Stimulated activated CD4-positive, alpha-beta T cell treated with anti-CD3 and anti-CD28 coated beads, TNF-alpha, amount 100 ng/mL, for 24 hours (primary cell): Measurements from ENCODE around the gene RUFY3.
"Not testable (repeated sequence)": the region's sequence is repeated elsewhere in the genome, so short reads cannot be mapped to it uniquely, and the experiment has no call there.

Source experiments
- DNase-seq, 3 experiments: peaks; one replicate each; pipeline ENCODE4 v3.0.0-alpha.2; 2020; ENCODE audit warnings: low read depth in 3 of 3

The RUFY3 gene

GRCh38 chr4:70783096-70783495 lies 61.3 kb downstream of the RUFY3 start:
- no peak for DNase-seq

DNA sequence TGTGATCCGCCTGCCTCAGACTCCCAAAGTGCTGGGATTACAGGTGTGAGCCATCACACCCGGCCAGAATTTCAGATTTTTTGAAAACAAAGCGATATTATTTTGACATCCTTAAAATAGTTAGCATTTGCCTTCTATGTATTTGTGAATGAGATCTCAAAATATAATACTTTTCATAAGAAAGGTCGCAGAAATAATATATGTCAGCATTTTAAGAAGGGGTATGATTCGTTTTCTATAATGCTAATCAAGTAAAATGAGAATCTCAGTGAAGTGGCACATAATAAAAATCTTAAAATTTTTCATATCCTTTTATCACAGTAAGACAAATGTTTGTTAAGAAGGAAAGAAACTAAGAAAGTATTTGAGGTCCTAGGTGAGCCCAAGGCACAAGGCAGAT lies 65.7 kb downstream of the RUFY3 start:
- no peak for DNase-seq

- DNase-seq: no peak
These were observed 67.0 kb downstream of the RUFY3 start for GRCh38 chr4:70788733-70789132.

- DNase-seq: no peak
These were observed 71.9 kb downstream of the RUFY3 start for GRCh38 chr4:70793626-70794025.

DNA sequence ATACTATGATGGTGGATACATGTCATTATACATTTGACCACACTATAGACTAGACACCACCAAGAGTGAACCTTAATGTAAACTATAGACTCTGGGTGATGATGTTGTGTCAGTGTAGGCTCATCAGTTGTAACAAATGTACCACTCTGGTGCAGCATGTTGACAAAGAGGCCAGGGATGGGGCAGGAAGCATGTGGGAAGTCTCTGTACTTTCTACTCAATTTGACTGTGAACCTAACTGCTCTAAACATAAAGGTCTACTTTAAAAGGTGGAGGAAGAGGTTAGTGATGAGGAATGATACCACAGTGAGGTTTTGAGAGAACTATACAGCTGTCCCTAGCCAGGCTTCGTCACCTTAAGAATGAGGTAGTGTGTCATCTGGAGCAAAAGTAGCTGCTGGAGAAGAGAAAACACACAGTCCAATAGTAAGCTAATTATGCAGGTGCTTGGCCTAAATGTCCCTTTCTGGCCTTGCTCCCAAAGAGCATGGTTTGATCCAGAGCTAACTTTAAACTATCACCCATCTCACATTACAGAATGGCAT lies 79.6 kb downstream of the RUFY3 start:
- DNase-seq: no peak

- DNase-seq: no peak
These were observed 81.3 kb downstream of the RUFY3 start for GRCh38 chr4:70802928-70803580.

DNA sequence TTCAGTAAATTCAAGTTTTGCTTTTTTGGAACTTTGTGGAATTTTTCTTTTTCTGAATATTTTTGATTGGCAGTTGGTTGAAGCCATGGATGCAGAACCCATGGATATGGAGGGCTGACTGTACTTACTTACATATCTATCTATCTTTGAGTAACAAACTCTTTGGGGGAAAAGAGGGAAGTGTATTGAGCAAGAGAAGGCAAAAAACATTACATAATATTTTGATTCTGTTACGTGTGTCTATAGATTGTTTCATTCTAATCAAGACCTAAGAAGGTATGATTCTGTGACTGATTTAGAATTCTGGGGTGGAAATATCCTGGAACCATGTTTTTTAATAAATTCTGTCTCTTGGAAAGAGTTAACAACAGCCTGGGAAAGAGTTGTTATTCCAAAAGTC lies 86.4 kb downstream of the RUFY3 start:
- DNase-seq: no peak

- DNase-seq: no peak
These were observed 93.6 kb downstream of the RUFY3 start for GRCh38 chr4:70815370-70815769.

- no peak for DNase-seq
These were observed 95.1 kb downstream of the RUFY3 start for GRCh38 chr4:70816894-70817293.

DNA sequence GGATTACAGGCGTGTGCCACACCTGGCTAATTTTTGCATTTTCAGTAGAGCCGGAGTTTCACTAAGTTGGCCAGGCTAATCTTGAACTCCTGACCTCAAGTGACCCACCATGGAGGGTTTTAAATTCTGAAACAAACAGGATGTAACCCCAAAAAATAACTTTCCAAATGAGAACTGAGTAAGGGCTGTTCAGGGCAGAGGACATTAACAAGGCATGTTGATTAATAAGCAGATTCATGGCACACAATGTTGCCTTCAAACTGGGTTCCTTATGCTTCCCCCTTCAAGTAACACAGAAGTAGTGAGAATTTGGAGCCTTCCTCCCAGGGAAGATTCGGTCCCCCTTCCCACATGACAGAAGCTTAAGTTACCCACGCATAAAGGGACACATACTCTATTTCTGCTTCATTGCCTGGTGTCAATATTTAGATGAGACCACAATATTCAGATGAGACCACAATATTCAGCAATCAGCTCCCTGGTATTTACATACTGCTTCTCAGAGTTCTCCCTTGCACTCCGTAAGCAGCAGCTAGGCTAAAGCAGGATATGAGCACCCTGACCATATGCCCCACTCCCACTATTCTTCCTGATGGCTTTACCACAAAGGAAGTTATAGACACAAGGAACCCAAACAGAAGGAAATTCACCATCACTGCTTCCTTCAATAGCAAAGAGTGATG lies 96.5 kb downstream of the RUFY3 start:
- no peak for DNase-seq

GRCh38 chr4:70818921-70819320 lies 97.2 kb downstream of the RUFY3 start:
- no peak for DNase-seq

DNA sequence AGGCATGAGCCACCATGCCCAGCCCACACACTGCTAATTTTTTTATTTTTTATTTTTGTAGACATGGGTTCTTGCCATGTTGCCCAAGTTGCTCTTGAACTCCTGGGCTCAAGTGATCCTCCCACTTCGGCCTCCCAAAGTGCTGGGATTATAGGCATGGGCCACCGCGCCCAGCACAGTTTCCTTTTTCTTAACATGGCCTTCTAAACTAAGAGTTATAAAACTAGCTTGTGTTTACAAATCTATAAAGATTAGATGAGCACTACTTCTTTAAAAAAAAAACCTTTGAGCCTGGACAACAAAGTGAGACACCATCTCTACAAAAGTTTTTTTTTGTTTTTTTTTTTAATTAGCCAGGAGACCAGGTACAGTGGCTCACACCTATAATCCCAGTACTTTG lies 107.3 kb downstream of the RUFY3 start:
- no peak for DNase-seq

DNA sequence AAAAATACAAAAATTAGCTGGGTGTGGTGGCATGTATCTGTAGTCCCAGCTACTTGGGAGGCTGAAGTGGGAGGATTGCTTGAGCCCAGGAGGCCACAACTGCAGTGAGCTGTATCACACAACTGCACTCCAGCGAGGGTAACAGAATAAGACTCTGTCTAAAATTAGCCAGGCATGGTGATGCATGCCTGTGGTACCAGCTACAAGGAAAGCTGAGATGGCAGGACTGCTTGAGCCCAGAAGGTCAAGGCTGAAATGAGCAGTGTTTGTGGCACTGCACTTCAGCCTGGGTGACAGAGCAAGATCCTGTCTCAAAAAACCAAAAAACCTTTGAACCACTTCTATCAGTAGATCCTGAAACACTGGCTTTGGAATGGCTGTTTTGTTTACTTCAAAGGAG lies 107.7 kb downstream of the RUFY3 start:
- no peak for DNase-seq

DNA sequence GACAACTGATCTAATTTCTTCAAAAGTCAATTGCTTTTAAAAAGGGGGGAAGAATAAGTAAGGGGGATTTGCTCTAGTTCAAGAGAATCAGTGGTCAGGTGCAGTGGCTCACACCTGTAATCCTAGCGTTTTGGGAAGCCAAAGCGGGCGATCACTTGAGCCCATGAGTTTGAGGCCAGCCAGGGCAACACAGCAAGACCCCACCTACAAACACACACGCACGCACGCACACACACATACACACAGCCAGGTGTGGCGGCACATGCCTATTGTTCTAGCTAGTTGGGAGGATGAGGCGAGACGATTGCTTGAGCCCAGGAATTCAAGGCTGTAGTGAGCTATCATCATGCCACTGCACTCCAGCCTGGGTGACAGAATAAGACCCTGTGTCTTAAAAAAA lies 108.3 kb downstream of the RUFY3 start:
- DNase-seq: no peak

DNA sequence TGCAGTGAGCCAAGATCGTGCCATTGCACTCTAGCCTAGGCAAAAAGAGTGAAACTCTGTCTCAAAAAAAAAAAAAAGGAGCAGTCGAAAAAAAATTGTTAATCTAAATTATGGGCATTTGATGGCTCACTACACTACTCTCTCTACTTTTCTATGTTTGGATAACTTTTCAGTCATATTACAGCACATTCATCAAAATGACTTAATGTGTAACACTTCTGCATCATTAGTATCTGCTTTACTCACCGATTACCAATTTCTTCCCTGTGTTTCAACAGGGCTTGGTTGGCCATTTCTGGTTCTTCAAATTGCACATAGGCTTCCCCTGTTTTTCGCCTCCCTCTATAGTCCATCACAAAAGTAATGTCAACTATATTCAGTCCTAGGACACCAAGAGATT lies 109.5 kb downstream of the RUFY3 start:
- DNase-seq: no peak

- DNase-seq: no peak
These were observed 111.9 kb downstream of the RUFY3 start for GRCh38 chr4:70833675-70834074.

- DNase-seq: no peak
These were observed 114.3 kb downstream of the RUFY3 start for GRCh38 chr4:70836081-70836480.

- DNase-seq: no peak
These were observed 116.4 kb downstream of the RUFY3 start for GRCh38 chr4:70838204-70838603.

DNA sequence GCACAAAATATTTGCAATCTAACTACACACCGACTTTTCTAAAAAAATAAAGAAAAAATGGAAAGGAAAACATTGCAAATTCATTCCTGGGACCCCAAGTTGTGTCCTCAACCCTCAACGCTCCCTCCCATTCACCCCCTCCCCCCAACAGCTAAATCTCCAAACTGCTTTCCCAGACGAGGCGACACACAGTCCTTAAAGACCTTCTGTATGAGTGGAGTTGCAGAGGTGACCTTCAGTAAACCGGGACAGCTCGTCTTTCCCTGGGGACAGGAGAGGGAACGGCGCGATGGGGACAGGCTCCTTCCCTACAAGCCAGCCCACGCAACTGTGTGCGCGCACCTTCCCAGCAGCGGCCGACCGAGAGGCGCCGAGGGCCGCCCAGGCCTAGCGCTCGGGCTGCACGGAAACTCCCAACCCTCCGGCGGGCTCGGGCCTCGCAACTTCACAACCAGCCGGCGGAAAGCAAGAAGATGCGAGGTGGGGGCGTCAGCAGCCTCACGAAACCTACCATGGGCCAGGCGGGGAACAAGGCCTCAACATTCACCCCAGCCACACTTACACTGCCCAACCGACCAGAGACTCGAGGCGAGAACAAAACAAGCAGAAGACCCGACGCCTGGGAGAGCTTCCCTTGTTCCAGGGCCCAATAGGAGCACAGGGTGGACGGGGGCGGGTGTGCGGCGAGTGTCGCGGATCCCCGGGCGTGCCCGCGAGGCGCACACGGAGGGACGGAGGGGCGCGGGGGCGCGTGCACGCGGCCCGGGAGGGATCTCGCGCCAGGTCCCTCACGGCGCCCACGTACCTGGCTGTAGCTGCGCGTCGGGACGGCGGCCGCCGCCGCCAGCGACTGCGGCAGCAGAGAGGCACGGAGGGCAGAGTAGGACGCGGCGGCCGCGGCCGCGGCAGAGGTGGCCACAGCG lies 117.2 kb downstream of the RUFY3 start:
- DNase-seq: peak; percentile 41 to 67 (median 46)

DNA sequence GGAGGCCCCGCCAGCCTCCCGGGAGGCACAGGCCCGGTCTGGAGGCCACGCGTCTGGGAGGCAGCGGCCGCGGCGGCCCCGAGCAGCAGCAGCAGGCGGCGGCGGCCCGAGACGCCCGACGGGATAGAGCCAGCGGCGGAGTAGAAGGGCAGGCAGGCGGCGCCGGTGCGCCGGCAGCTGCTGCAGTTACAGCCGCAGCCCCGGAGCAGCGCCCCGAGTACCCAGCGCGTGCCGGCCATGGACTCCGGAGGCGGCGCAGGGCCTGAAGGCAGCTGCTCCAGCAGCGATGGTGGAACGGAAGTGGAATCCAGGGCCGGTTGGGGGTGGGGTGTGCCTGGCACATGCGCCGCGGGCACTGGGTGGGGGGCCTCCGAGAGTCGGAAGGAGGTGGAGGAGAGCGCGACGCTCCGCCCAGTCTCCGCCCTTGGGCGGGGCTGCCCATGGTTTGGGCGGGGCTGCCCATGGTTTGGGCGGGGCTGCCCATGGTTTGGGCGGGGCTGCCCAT lies 117.9 kb downstream of the RUFY3 start, which contains the start of gene GRSF1:
TSS of gene GRSF1 (minus strand) at position 302 of the 505 bp plus-strand sequence. CDS start at position 239, 63 bp downstream.
- DNase-seq: peak; percentile 81 to 94 (median 85)

DNA sequence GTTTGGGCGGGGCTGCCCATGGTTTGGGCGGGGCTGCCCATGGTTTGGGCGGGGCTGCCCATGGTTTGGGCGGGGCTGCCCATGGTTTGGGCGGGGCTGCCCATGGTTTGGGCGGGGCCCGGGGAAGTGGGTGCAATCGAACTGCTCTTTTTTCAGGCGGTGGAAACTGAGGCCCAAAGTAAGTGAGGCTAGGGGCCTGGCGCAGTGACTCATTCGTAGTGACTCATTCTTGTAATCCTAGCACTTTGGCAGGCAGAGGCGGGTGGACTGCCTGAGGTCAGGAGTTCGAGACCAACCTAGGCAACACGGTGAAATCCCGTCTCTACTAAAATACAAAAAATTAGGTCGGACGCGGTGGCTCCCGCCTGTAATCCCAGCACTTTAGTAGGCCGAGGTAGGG lies 118.4 kb downstream of the RUFY3 start:
- DNase-seq: peak; percentile 34 to 71 (median 43)

- not testable (repeated sequence) for DNase-seq
These were observed 118.9 kb downstream of the RUFY3 start for GRCh38 chr4:70840631-70841030.
